Left cardiac atrium (tissue), 4 donors: ENCODE results near the gene TMEM271. TPM values are rescaled to one million over a fixed set of nuclear protein-coding genes. Genes with fewer than 3 reads are reported as not detected.

Experiments
- ATAC-seq, 2 donors: fragments of 200-7000 bp; cut with Tn5 transposase; one replicate each; pipeline ENCODE4 v1.9.1; 2020; ENCODE audit warnings: mild to moderate bottlenecking in 2 of 2, moderate library complexity in 2 of 2
- DNase-seq: peaks from one replicate; pipeline ENCODE4 v3.0.0-alpha.2; 2020
- intact Hi-C, 2 donors: fragments of 100-400 bp; cut with DNase I; formaldehyde crosslinking; loops; one replicate each; pipeline versions ENCODE4 v1.14.1 to v1.15.1; 2022 to 2023
- total RNA-seq, 2 donors: library from RNA; stranded (reverse); fragmentation: NEBNext Ultra II Directional; extraction: Animal tissue kit (Norgen Biotek cat#: 25700); gene quantifications; one replicate each; pipeline ENCODE4 v1.2.1, GENCODE V29; 2021
- donor health status: DM: no; HTN: yes; CAD: no.
- donor health status: DM: no; HTN: yes; CAD: no; lungs with severe emphysema.
- donor health status: DM: yes; HTN: yes; CAD: no.
- donor health status: Dilated cardiomyopathy.

Gene TMEM271
- total RNA-seq, 2 donors from 2014 or later: not detected

- DNase-seq: no peak
- ATAC-seq: no peak
- intact Hi-C loops: no loop called here
Observed at GRCh38 chr4:587671-588350, 11.7 kb upstream of the TMEM271 start.

DNA sequence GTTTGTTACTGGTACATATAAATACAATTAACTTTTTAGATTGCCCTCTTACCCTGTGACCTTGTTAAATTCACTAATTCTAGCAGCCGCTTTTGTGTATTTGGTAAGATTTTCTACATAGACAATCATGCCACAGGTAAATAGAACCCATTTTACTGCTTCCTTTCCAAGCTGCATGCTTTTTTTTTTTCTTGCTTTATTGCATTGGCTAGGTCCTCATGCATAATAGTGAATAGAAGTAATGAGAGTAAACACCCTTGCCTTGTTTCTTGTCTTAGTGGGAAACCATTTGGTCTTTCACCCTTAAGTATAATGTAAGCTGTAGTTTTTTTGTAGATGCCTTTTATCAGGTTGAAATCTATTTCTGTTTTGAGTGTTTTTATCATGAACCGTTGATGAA lies 7.7 kb upstream of the TMEM271 start:
- intact Hi-C loops: no loop called here
- no peak for DNase-seq
- ATAC-seq: no peak

DNA sequence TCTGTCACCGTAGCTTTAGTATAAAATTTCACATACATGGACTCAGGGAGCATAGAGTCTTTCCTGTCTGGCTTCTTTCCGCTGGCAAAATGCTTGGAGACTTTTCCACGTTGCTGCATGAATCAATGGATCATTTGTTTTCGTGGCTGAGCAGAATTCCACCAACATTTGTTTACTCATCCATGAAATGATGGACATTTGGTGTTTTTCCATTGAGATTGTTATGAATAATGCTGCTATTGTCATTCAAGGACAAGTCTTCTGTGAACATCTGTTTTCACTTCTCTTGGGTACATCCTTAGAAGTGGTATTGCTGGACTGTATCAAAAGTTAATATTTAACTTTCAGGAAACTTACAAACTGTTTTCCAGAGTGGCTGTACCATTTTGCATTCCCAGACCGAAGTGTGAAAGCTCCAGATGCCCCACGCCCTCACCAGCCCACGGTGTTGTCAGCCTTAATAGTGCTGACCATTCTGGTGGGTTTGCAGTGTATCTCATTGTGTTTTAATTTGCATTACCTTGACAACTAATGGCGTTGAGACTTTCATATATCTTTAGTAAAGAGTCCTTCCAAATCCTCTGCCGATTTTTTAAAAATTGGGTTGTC lies 5.8 kb upstream of the TMEM271 start:
- DNase-seq (no peak), ATAC-seq (no peak)
- intact Hi-C loops: no loop called here

- ATAC-seq: no peak
- intact Hi-C loops: no loop called here
- no peak for DNase-seq
Observed at GRCh38 chr4:581181-581580, 5.1 kb upstream of the TMEM271 start.

- ATAC-seq: no peak
- no peak for DNase-seq
- intact Hi-C loops: no loop called here
Observed at GRCh38 chr4:579543-580175, 3.6 kb upstream of the TMEM271 start.

- no peak for DNase-seq
- intact Hi-C loops: no loop called here
- no peak for ATAC-seq
Observed at GRCh38 chr4:578451-579443, 2.7 kb upstream of the TMEM271 start.

DNA sequence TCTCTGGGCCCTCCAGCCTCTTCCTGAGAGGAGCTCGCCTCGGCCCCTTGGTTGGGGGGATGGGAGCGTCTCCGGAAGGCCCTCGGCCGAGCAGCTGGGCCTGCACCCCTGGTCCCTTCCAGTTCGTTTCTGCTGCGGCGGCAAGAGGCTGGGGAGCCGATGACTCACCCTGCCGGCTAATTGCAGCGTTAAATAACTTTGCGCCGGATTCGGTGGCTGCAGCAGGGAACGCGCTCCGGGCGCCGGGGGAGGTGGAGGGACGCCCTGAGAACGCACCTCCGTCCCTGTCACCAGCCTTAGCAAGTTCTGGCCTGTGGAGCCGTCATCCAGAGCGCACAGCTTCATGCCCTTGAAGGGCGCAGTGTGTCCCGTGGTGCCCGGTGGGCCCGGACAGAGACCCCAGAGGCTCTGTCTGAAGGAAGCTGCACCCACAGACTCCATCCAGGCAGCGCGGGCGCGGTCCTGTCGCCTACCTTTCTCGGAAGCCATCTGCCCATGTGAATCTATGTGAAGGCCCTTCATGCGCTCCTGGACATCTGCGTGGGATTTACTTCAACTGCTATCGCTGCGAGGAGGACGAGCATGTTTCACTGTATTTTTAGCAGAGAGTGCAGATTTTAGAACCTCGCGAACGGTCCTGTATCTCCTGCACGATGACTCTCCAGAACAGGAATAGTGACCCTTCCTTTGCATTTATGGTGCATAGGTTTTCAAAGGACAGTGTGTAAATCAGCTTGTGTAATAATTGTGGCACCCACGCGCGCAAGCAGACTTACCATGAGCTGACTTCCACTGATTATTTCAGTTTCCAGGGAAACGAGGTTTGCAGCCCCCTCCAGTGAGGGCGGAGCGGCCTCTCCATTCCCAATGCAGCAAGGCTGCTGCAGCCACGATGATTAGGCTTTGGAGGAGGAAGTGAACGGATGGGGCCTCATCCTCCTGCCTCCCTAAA lies 1.7 kb upstream of the TMEM271 start:
- ATAC-seq (no peak), DNase-seq (no peak)
- intact Hi-C loops: no loop called here

DNA sequence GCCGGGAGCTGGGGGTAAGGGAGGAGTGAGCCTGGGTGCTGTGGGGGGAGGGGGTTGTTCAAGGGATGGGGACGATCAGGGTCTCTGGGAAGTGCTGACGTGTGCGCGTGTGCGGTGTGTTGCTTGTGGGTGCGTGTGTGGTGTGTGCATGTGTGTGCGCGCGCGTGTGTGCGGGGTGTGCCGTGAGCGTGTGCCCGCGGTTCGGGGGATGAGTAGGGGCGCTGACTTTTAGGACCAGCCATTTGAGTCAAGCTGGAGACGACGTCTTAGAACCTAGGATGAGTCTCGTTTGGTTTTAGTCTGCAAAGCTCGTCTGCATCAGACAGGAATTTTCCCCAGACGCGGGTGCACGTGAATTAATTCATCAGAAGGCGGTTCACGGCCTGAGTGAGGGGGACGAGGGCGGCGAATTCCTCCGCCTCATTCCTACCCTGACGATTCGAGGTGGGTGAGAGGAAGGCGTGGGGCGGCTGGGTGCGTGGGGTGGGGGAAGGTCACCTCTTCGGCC lies 950 bp upstream of the TMEM271 start:
- no peak for DNase-seq
- intact Hi-C loops: no loop called here
- no peak for ATAC-seq

DNA sequence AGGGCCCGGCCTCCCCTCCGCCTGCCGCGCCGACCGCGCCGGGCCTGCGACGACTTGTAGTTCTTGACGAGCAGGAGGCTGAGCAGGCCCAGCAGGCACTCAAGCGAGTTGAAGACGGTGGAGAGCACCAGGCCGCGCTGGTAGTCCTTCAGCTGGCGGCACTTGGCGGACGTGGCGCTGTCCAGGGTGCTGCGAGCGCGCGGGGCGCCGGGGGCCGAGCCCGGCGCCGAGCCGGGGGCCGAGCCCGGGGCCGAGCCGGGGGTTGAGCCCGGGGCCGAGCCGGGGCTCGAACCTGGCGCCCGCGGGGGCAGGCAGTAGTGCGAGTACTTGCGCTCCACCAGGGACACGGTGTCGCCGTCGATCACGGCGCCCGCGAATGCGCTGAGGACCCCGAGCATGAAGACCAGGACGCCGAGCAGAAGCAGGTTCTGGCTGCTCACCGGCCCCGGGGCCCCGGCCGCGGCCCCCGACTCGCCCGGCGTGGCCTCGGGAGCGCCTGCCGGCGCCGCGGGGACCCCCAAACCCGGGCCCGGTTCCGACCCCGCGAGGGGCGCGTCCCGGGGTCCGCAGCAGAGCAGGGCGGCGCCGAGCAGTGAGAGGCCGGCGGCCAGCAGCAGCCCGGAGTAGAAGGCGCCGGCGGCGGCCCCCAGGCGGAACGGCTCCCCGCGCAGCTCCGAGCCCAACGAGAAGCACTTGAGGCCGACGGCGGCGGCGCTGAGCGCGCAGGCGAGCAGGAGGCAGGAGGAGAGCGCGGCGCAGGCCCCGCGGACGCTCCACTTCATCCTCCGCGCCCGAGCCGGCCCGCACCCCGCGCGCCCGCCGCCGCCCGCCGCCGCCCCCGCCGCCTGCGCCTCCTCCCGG lies 584 bp downstream of the TMEM271 start:
- peak; percentile 68 to 88 for ATAC-seq
- intact Hi-C loops: no loop called here
- peak; percentile 36 for DNase-seq

- ATAC-seq: no peak
- DNase-seq: no peak
- intact Hi-C loops: no loop called here
Observed at GRCh38 chr4:574346-575161, 1.5 kb downstream of the TMEM271 start.

- no peak for ATAC-seq
- DNase-seq: no peak
- intact Hi-C loops: no loop called here
Observed at GRCh38 chr4:573122-573892, 2.8 kb downstream of the TMEM271 start.

DNA sequence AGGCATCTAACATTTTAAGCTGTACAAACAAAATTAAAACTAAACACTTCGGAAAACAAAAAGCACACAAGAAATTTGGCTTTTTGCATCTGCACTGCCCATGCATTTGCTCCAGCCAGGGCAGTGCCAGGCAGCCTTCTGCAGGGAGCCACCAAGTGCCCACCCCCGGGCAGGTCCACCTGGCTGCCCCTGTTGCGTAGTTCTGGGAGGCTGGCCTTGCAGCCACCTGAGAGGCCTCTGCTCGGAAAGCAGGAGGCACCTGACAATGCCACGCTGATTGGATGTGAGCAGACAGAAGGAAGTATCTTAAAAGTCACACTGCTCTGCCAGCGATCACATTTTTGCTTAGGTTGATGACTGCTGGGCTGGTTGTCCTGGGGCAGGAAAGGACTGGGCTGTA lies 3.5 kb downstream of the TMEM271 start:
- ATAC-seq: no peak
- intact Hi-C loops: no loop called here
- no peak for DNase-seq

- no peak for DNase-seq
- intact Hi-C loops: no loop called here
- no peak for ATAC-seq
Observed at GRCh38 chr4:571838-572572, 4.1 kb downstream of the TMEM271 start.

DNA sequence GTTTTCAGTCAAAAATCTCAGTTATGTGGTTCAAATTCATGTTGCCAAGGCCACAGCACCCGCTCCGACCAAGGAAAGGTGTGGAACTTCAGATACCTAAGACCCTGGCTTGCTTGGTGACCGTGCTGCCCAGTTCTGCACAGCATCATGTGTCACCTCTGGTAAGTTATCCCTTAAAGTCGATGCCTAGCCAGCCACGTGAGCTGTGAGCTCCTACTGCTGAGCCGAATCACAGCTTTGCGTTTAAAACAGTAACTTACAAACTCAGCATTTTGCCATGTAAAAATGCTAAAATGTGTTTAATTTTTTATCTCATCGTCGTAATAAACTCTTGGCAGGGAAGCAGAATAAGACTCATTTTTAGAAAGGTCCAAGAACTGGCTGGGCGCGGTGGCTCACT lies 5.3 kb downstream of the TMEM271 start:
- ATAC-seq: no peak
- intact Hi-C loops: no loop called here
- DNase-seq: no peak

DNA sequence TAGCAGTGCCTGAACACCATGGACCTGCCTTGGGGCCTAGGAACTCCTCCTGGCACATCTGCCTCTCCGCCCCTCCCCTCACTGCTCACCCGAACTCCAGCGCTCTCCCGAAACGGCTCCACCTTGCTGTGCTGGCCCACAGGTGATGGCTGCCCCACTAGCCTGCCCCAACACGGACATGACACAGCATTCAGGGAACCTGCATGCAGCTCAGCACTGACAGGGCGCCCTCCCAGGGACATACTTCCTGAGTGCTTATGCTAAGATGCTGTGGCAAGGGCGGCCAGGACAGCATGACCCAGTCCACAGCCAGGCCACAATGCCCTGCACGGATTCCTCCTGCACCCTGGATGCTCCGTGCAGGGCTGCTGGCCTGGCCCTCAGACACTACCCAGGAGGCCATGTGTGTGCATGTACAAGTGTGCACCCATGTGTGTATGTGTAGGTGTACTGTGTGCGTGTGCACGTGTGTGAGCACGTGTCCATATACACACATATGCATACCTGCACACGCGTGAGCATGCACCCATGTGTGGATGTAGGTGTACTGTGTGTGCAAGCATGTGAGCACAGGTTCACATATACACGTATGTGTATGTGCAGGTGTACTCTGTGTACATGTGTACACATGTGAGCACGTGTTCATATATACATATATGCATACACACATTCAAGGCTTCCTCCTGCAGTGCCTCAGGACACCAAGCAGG lies 6.0 kb downstream of the TMEM271 start:
- DNase-seq (no peak), ATAC-seq (no peak)
- intact Hi-C loops: no loop called here
